Heart left ventricle (tissue), 16 donors: ENCODE measurements around the gene CBFA2T2. TPM values are rescaled to one million over a fixed set of nuclear protein-coding genes. Genes with fewer than 3 reads are reported as not detected.

Source experiments
- ATAC-seq, 4 donors: fragments of 200-7000 bp; cut with Tn5 transposase; one replicate each; pipeline ENCODE4 v1.9.1; 2020 to 2022; ENCODE audit warnings: moderate library complexity in 4 of 4, mild to moderate bottlenecking in 3 of 4, moderate number of reproducible peaks in 1 of 4
- DNase-seq, 5 donors: peaks; one replicate each; pipeline ENCODE4 v3.0.0-alpha.2; 2020
- H3K27ac ChIP-seq, 12 donors: fragments of 200-600 bp; sonication (generic) in 4 of 12; one replicate each; pipeline versions ENCODE4 v1.5.0 to v1.8.0; 2016 to 2022; ENCODE audit warnings: mild to moderate bottlenecking in 2 of 12
- H3K27me3 ChIP-seq, 9 donors: fragments of 200-600 bp; sonication (generic) in 2 of 9; one replicate each; pipeline versions ENCODE4 v1.5.1 to v1.8.0; 2016 to 2022; ENCODE audit warnings: mild to moderate bottlenecking in 3 of 9
- H3K36me3 ChIP-seq, 9 donors: fragments of 200-600 bp; sonication (generic) in 2 of 9; one replicate each; pipeline versions ENCODE4 v1.5.0 to v1.8.0; 2018 to 2022; ENCODE audit warnings: mild to moderate bottlenecking in 2 of 9
- H3K4me1 ChIP-seq, 12 donors: fragments of 200-600 bp; sonication (generic) in 4 of 12; one replicate each; pipeline versions ENCODE4 v1.5.0 to v1.8.0; 2016 to 2022; ENCODE audit warnings: mild to moderate bottlenecking in 3 of 12
- H3K4me3 ChIP-seq, 12 donors: fragments of 200-600 bp; sonication (generic) in 4 of 12; one replicate each; pipeline versions ENCODE4 v1.5.0 to v1.8.0; 2017 to 2022; ENCODE audit warnings: mild to moderate bottlenecking in 9 of 12, moderate library complexity in 4 of 12
- H3K9me3 ChIP-seq, 12 donors: fragments of 200-600 bp; sonication (generic) in 4 of 12; one replicate each; pipeline versions ENCODE4 v1.5.0 to v1.8.0; 2016 to 2022; ENCODE audit warnings: mild to moderate bottlenecking in 1 of 12
- CTCF ChIP-seq, 12 donors: fragments of 200-600 bp; sonication (generic) in 4 of 12; IDR thresholded peaks; one replicate each; pipeline versions ENCODE4 v1.5.0 to v1.8.0; 2018 to 2022; ENCODE audit warnings: antibody characterized with exemption in 12 of 12, mild to moderate bottlenecking in 5 of 12
- POLR2A ChIP-seq, 2 donors: fragments of 450-650 bp; IDR thresholded peaks; one replicate each; pipeline ENCODE4 v1.6.1; 2017; ENCODE audit warnings: antibody characterized with exemption in 2 of 2, mild to moderate bottlenecking in 2 of 2, moderate library complexity in 2 of 2
- WGBS, 4 donors: extraction: QIAGEN DNeasy Blood & Tissue Kit in 2 of 4; methylation state at CpG; one replicate each; pipeline versions ENCODE4 v1.1.5 to v1.1.7; 2013 to 2018; 5-methylcytosine and 5-hydroxymethylcytosine counted together
- intact Hi-C, 10 donors: fragments of 100-400 bp; cut with DNase I; formaldehyde crosslinking; loops; one replicate each; pipeline versions ENCODE4 v1.11.1 to v1.14.2; 2022
- polyA plus RNA-seq, 2 donors: library from polyadenylated mRNA; stranded (reverse); fragments of 200-250 nt; gene quantifications; one replicate each; pipeline ENCODE4 v1.2.3, GENCODE V29; 2013
- total RNA-seq, 9 donors: library from RNA; depleted of rRNA in 2 of 9; stranded (reverse); fragments of >200 nt in 2 of 9; fragmentation: NEBNext Ultra II Directional in 3 of 9; extraction: Animal tissue kit (Norgen Biotek cat#: 25700) in 3 of 9; gene quantifications; one replicate each; pipeline versions ENCODE4 v1.1.0 to v1.2.4, GENCODE V29; 2016 to 2023
- donor health status: ischemic (EF 13 %, LVEDD 7.1; RV severe dilation, severe dysfunction).
- donor health status: healthy with polysubstance abuse.
- donor health status: DM: no; HTN: yes; CAD: no.
- donor health status: DM: no; HTN: no; CAD: no.
- donor health status: ischemic (EF 25% LVEDD 6.9; RV normal size, moderate dysfunction).
- donor health status: ischemic (EF 25% LVEDD 5.7; RV mildly dilated, moderate dysfunction).
- donor health status: healthy.
- donor health status: DM: yes; HTN: yes; CAD: no.
- donor health status: ischemic (EF 35%, LVEDD 5.7; RV mildly dilated, moderate dysfunction).
- donor health status: nonischemic (EF 11% LVEDD 7.7; RV severe dilation, severe dysfunction).
- donor health status: DM: yes; HTN: yes; CAD: no.
- donor health status: PGD.
- donor health status: ischemic (EF 29% LVEDD 5.4; RV normal size, mild dysfunction).
- donor health status: nonischemic (EF 23%, LVEDD 6.1; RV moderate dilation, normal function).

Gene CBFA2T2
- total and polyA plus RNA-seq, 11 donors, result 4.6 to 15.0 (median 9.9) TPM

- H3K27ac ChIP-seq, result no peak overlapping the region
- H3K36me3 ChIP-seq, result no peaks in the 10 kb centered on the region
- intact Hi-C loops, result no loop called here
- no peak overlapping the region for H3K4me3 ChIP-seq
- no peaks in the 10 kb centered on the region for H3K9me3 ChIP-seq
- H3K4me1 ChIP-seq, result peaks cover 0 to 41% (median 18%) of the 10 kb centered on the region in 12 donors
- no peak for TF ChIP-seq POLR2A (IDR thresholded peaks at IDR 0.05)
- TF ChIP-seq CTCF (IDR thresholded peaks at IDR 0.05), result no peak
- 65 to 72% (median 68%) methylated on average over 3 of the region's 3 CpGs for WGBS, 4 donors
- DNase-seq (no peak), ATAC-seq (no peak)
- no peaks in the 10 kb centered on the region for H3K27me3 ChIP-seq
Observed at GRCh38 chr20:33575282-33575681, 85.4 kb downstream of the CBFA2T2 start.

GRCh38 chr20:33576432-33577125 lies 86.7 kb downstream of the CBFA2T2 start:
- TF ChIP-seq CTCF (IDR thresholded peaks at IDR 0.05) (no peak), POLR2A (IDR thresholded peaks at IDR 0.05) (no peak)
- 50 to 63% (median 57%) methylated on average over 4 of the region's 4 CpGs for WGBS, 4 donors
- Histone ChIP-seq H3K4me1 (peaks cover 0 to 35% (median 13%) of the 10 kb centered on the region in 12 donors), H3K27ac (peak overlapping the region in 3 of 12 donors; percentile 7 to 39 (median 21)), H3K36me3 (no peaks in the 10 kb centered on the region), H3K4me3 (no peak overlapping the region), H3K9me3 (no peaks in the 10 kb centered on the region), H3K27me3 (no peaks in the 10 kb centered on the region)
- DNase-seq (no peak), ATAC-seq (peak in 2 of 4 donors; percentile 55 to 63)
- intact Hi-C loops, result no loop called here

- 61 to 78% (median 70%) methylated on average over 1 of the region's 1 CpG for WGBS, 4 donors
- ATAC-seq (no peak), DNase-seq (peak in 1 of 5 donors; percentile 43)
- Histone ChIP-seq H3K4me1 (peaks cover 0 to 35% (median 13%) of the 10 kb centered on the region in 12 donors), H3K36me3 (no peaks in the 10 kb centered on the region), H3K4me3 (no peak overlapping the region), H3K27me3 (no peaks in the 10 kb centered on the region), H3K9me3 (no peaks in the 10 kb centered on the region), H3K27ac (no peak overlapping the region)
- intact Hi-C loops, result no loop called here
- TF ChIP-seq POLR2A (IDR thresholded peaks at IDR 0.05), result no peak
- no peak for TF ChIP-seq CTCF (IDR thresholded peaks at IDR 0.05)
Observed at GRCh38 chr20:33578510-33578909, 88.6 kb downstream of the CBFA2T2 start.

GRCh38 chr20:33583143-33583542 lies 93.2 kb downstream of the CBFA2T2 start:
- TF ChIP-seq POLR2A (IDR thresholded peaks at IDR 0.05) (no peak), CTCF (IDR thresholded peaks at IDR 0.05) (no peak)
- Histone ChIP-seq H3K27ac (no peak overlapping the region), H3K4me1 (peaks cover 0 to 26% (median 7%) of the 10 kb centered on the region in 12 donors), H3K36me3 (no peaks in the 10 kb centered on the region), H3K4me3 (no peak overlapping the region), H3K27me3 (no peaks in the 10 kb centered on the region), H3K9me3 (no peaks in the 10 kb centered on the region)
- DNase-seq (no peak), ATAC-seq (no peak)
- intact Hi-C loops, result no loop called here
- WGBS, 4 donors, result 96 to 98% (median 96%) methylated on average over 2 of the region's 2 CpGs
